GM19452 (cell line): ENCODE measurements around the gene P2RX4.
"Not testable (repeated sequence)": the region's sequence is repeated elsewhere in the genome, so short reads cannot be mapped to it uniquely, and the experiment has no call there.

Experiments
- ATAC-seq: cut with Tn5 transposase; IDR thresholded peaks from one replicate; pipeline ENCODE4 v1.9.1; 2021; ENCODE audit not compliant: unreplicated experiment

The P2RX4 gene

GRCh38 chr12:121187501-121187900, 22.4 kb upstream of the P2RX4 start:
- no peak for ATAC-seq

- ATAC-seq = no peak
These were observed 21.7 kb upstream of the P2RX4 start for GRCh38 chr12:121188227-121188626.

GRCh38 chr12:121189131-121189530, 20.8 kb upstream of the P2RX4 start:
- ATAC-seq = no peak

- no peak for ATAC-seq
These were observed 20.2 kb upstream of the P2RX4 start for GRCh38 chr12:121189619-121190155.

GRCh38 chr12:121190523-121191031, 19.4 kb upstream of the P2RX4 start:
- no peak for ATAC-seq

- ATAC-seq = no peak
These were observed 18.8 kb upstream of the P2RX4 start for GRCh38 chr12:121191151-121191550.

DNA sequence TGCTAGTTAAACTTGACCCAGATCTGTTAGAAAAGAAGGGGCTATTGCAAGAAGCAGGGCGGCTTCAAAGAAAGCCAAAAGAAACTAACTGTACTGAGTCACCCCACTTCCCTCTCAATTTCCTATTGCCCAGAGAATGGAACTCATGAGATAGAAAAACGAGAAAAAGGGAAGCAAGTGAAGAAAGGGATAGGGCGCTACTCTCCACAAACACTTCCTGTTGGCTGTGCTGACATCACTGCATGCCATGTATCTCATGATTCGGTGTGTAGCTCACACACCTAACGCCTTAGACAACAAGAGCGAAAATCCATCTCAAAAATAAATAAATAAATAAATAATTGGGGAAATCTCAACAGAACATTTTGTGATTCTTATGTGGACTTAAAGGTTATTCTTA, 13.0 kb upstream of the P2RX4 start:
- ATAC-seq = no peak

DNA sequence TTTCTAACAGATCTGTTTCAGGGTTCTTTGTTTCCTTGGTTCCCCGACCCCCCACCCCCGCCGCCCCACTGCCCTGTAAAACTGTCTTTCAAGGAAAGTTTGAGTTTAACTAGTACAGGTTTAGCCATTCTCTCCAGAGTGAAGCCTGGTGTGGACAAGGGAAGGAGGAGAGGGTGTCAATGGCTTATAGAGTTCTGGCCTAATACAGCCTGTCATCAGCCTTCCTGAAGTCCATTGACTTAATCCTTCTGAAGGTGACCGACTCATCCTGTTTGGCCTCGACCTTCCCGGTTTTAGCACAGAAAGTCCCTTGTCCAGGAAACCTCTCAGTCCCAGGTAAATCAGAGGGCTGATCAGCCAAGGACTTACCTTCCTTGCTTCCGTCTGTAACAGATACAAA, 11.0 kb upstream of the P2RX4 start:
- no peak for ATAC-seq

- not testable (repeated sequence) for ATAC-seq
These were observed 8.8 kb upstream of the P2RX4 start for GRCh38 chr12:121201140-121201539.

DNA sequence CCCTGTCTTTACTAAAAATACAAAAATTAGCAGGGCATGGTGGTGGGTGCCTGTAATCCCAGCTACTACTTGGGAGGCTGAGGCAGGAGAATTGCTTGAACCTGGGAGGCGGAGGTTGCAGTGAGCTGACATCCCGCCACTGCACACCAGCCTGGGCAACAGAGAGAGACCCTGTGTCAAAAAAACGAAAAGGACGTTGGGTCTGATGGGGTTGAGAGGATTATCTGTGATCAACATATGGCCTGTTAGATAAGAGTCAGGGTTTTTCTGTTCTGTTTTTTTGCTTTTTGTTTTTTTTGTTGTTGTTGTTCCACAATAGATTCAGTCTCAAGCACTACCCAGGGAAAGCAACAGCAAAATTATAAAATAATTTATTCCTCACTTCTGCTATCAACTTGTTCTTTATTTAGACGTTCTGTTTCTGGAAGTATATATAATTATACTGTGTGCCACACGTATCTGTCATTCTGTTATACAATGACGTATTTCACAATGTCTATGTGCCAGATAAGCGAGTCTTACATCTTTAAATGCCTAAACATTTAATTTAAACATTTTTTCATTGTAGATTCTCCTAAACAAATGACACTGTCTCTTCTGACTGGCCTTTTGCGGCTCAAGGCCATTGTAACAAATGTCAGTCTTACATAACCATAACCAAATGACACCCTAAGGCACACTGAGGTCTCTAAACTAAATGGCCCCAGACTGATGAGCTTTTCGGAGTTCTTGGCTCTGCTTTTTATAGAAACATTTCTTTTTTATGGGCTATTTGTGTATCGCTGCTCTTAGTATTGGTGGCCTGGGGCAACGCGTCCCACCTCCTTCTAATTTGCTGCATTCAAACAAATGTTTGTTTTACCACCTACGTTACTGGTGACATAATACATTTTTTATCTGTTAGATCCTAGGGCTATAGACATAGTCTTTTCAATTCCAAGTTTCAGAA, 7.2 kb upstream of the P2RX4 start:
- ATAC-seq = no peak

- ATAC-seq = no peak
These were observed 6.4 kb upstream of the P2RX4 start for GRCh38 chr12:121203482-121203881.

GRCh38 chr12:121205491-121205890, 4.4 kb upstream of the P2RX4 start:
- no peak for ATAC-seq

DNA sequence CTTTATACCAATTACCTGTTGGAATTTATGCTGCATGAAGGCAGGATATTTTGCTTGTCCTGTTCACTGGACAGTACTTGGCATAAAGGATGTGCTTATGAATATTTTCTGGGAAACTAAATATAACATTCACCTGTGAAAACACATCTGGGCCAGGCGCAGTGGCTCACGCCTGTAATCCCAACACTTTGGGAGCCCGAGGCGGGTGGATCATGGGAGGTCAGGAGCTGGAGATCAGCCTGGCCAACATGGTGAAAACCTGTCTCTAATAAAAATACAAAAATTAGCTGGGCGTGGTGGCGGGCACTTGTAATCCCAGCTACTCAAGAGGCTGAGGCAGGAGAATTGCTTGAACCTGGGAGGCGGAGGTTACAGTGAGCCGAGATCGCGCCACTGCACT, 1.4 kb upstream of the P2RX4 start:
- ATAC-seq = not testable (repeated sequence)

- ATAC-seq = no peak
These were observed 708 bp upstream of the P2RX4 start for GRCh38 chr12:121209221-121209620.

DNA sequence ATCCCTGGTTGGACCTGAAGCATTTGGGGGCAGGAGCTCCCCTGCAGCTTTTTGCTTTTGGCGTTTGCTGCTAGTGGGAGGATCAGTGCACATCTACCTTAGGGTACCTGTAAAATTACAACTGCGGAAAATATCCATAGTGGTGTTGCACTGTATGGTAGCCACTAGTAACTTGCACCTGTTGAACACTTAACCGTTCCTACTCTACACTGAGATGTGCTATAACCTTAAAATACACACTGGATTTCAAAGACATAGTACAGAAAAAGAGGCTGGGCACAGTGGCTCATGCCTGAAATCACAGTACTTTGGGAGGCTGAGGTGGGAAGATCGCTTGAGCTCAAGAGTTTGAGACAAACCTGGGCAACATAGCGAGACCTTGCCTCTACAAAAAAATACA, 2.9 kb downstream of the P2RX4 start:
- ATAC-seq = no peak

GRCh38 chr12:121214166-121214777, 4.3 kb downstream of the P2RX4 start:
- ATAC-seq = no peak

DNA sequence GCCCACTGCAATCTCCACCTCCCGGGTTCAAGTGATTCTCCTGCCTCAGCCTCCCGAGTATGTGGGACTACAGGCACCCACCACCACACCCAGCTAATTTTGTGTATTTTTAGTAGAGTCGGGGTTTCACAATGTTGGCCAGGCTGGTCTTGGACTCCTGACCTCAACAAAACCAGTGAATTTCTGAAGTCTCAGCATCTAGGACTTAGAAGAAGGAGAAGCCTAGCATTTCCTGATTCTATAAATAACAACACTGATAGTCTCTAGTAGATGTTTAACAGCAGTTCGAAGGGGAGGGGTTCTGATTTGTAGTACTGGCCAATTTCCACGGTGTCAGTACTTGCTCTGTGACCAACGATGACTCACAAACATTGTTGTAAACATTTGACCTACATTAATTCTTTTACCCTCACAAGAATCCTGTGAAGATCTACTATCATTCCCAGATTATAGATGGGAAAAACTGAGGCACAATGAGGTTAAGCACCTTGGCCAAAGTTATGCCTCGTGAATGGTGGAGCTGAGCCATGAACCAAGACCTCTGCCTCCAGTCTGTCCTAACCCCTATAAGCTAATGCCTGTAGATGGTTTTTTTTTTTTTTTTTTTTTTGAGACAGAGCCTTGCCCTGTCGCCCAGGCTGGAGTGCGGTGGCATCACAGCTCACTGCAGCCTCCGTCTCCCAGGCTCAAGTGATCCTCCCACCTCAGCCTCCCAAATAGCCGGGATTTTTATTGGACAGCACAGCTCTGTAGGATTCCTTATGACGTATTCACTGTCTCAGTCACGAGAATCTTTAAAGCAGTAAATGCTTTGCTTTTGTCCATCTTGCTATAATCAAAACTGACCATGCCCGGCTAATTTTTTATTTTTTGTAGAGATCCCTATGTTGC, 5.2 kb downstream of the P2RX4 start:
- no peak for ATAC-seq

DNA sequence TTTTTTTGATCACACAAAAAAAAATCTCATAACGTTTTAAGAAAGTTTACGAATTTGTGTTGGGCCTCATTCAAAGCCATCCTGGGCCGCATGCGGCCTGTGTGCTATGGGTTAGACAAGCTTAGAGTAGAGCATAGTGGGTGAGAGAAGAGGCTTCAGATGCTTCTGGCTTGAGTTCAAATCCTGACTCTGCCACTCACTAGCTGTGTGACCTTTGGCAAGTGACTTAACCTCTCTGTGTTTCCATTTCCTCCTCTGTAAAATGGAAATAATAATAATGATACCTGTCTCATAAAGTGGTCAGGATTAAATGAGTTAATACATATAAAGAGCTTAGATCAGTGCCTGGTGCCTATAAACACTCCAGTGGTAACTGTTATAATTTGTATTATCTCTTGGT, 6.2 kb downstream of the P2RX4 start:
- no peak for ATAC-seq

GRCh38 chr12:121217063-121217462, 7.1 kb downstream of the P2RX4 start:
- no peak for ATAC-seq

GRCh38 chr12:121217761-121218160, 7.8 kb downstream of the P2RX4 start:
- ATAC-seq = no peak
